Stimulated activated naive CD8-positive, alpha-beta T cell treated with anti-CD3 and anti-CD28 coated beads, Interleukin-15, Interleukin-2, amounts not matched to agents 100 U/mL and 50 U/mL, for 24 hours (primary cell): ENCODE measurements around the gene ARHGAP28.

Experiments
- ATAC-seq: fragments of 150-1000 bp; cut with Tn5 transposase; one replicate; pipeline ENCODE4 v1.10.0; 2021
- DNase-seq: peaks from one replicate; pipeline ENCODE4 v3.0.0; 2021

Gene ARHGAP28

GRCh38 chr18:6961331-6961730 lies 231.8 kb downstream of the ARHGAP28 start:
- ATAC-seq, result no peak
- no peak for DNase-seq

GRCh38 chr18:6962571-6963451 lies 233.3 kb downstream of the ARHGAP28 start:
- DNase-seq, result no peak
- no peak for ATAC-seq

GRCh38 chr18:6963452-6964097 lies 234.1 kb downstream of the ARHGAP28 start:
- DNase-seq, result no peak
- no peak for ATAC-seq
